Psoas muscle (tissue), 8 donors: Measurements from ENCODE around the gene DAZAP2. TPM values are rescaled to one million over a fixed set of nuclear protein-coding genes. Genes with fewer than 3 reads are reported as not detected.
A peak's percentile ranks its signal among the peaks of the same experiment; 100 is the strongest.

Source experiments
- ATAC-seq, 4 donors: fragments of 200-7000 bp; cut with Tn5 transposase; one replicate each; pipeline ENCODE4 v1.9.1; 2020; ENCODE audit warnings: moderate library complexity in 3 of 4, mild to moderate bottlenecking in 2 of 4
- DNase-seq, 2 donors: peaks; one replicate each; pipeline ENCODE4 v3.0.0-alpha.2; 2020
- H3K27ac ChIP-seq: fragments of 200-600 bp; one replicate; pipeline ENCODE4 v1.8.0; 2022
- H3K27me3 ChIP-seq, 3 donors: fragments of 200-600 bp in 1 of 3; one replicate each; pipeline versions ENCODE4 v1.6.1 to v1.8.0; 2013 to 2022; ENCODE audit warnings: low read length in 2 of 3, mild to moderate bottlenecking in 2 of 3, moderate library complexity in 1 of 3; ENCODE audit not compliant: insufficient read depth in 3 of 3
- H3K36me3 ChIP-seq, 2 donors: fragments of 200-600 bp in 1 of 2; one replicate each; pipeline versions ENCODE4 v1.6.1 to v1.8.0; 2013 to 2022; ENCODE audit warnings: low read depth in 1 of 2, mild to moderate bottlenecking in 1 of 2, moderate library complexity in 1 of 2; ENCODE audit not compliant: insufficient read depth in 1 of 2
- H3K4me1 ChIP-seq: fragments of 200-600 bp; one replicate; pipeline ENCODE4 v1.8.0; 2022
- H3K4me3 ChIP-seq: fragments of 200-600 bp; one replicate; pipeline ENCODE4 v1.8.0; 2022; ENCODE audit warnings: mild to moderate bottlenecking
- H3K9me3 ChIP-seq: fragments of 200-600 bp; one replicate; pipeline ENCODE4 v1.8.0; 2022
- CTCF ChIP-seq: fragments of 200-600 bp; IDR thresholded peaks from one replicate; pipeline ENCODE4 v1.8.0; 2022; ENCODE audit warnings: antibody characterized with exemption
- WGBS, 3 donors: extraction: QIAGEN DNeasy Blood & Tissue Kit; methylation state at CpG; one replicate each; pipeline versions ENCODE4 v1.1.6 to v1.1.7; 2013; 5-methylcytosine and 5-hydroxymethylcytosine counted together
- intact Hi-C, 2 donors: fragments of 100-400 bp; cut with DNase I; formaldehyde crosslinking; loops; one replicate each; pipeline versions ENCODE4 v1.11.0 to v1.14.2; 2022
- long read RNA-seq, 2 donors: library from polyadenylated mRNA; unstranded; transcript quantifications; one replicate each; pipeline ENCODE4 v2.0.0, GENCODE V29; 2021
- polyA plus RNA-seq, 3 donors: library from polyadenylated mRNA; stranded (reverse); fragments of 200-250 nt; gene quantifications; one replicate each; pipeline ENCODE4 v1.2.3, GENCODE V29; 2013
- total RNA-seq, 4 donors: library from RNA; stranded (reverse); fragmentation: NEBNext Ultra II Directional in 2 of 4; extraction: Animal tissue kit (Norgen Biotek cat#: 25700) in 2 of 4; gene quantifications; one replicate each; pipeline versions ENCODE4 v1.2.1 to v1.2.4, GENCODE V29; 2021 to 2023
- donor health status: healthy with polysubstance abuse.
- donor health status: DM: no; HTN: no; CAD: no; lungs with moderate emphysema.
- donor health status: Bipolar disorder and iron deficiency.
- donor health status: healthy.
- donor health status: DM: yes; HTN: yes; CAD: no.
- donor health status: DM: no; HTN: no; CAD: no.
- donor health status: DM: no; HTN: no; CAD: no.
- donor health status: DM: yes; HTN: yes; CAD: no.

DAZAP2 gene
- total RNA-seq (100 to 1,000 TPM in 2 of 4 donors, 10 to 100 TPM in 2; 62.4 to 157 (median 105) TPM), polyA plus RNA-seq (100 to 1,000 TPM; 149 to 217 (median 199) TPM)
- long read RNA-seq, donor 1, transcript DAZAP2-201 (4 exons, 2,598 nt), result major isoform, 34 of 40 reads
- long read RNA-seq, donor 1, partial matches to known transcripts, result 0 of 40 reads
- long read RNA-seq, donor 1, other reads (novel, unspliced or antisense), result 5 of 40 reads
- long read RNA-seq, donor 2, transcript DAZAP2-214 (2 exons, 3,664 nt), result minor isoform, 7 of 172 reads
- long read RNA-seq, donor 2, transcript DAZAP2-201 (4 exons, 2,598 nt), result major isoform, 150 of 172 reads
- long read RNA-seq, donor 2, partial matches to known transcripts, result 0 of 172 reads
- long read RNA-seq, donor 2, other reads (novel, unspliced or antisense), result 9 of 172 reads

- DNase-seq (peak; percentile 95 to 98), ATAC-seq (peak; percentile 98 to 99 (median 98))
- WGBS, 3 donors, result 0% methylated on average over 64 to 70 of the region's 70 CpGs
- Histone ChIP-seq H3K4me3 (peak within 1 kb of the TSS; percentile 100), H3K27me3 (no peaks in the 10 kb centered on the region), H3K9me3 (no peaks in the 10 kb centered on the region), H3K36me3 (peaks cover 5 to 39% of the 10 kb centered on the region in 2 donors), H3K27ac (peak within 1 kb of the TSS; percentile 100), H3K4me1 (peaks cover 27% of the 10 kb centered on the region)
- peak; percentile 28 for TF ChIP-seq CTCF
- intact Hi-C loops, result loop anchor here (1.0 to 10.0 kb wide), 4 partner anchors 20 to 474 kb away; partner anchors contain the start of genes POU6F1 (in 2 of the 2), ATF1 (in 1 of the 2) and CSRNP2 (in 1 of the 2)
Observed at GRCh38 chr12:51238510-51239334, at the start of gene DAZAP2. Gene DAZAP2, plus strand, starts transcription at chr12:51238826. Its CDS starts 82 bp downstream, at chr12:51238908.

GRCh38 chr12:51189790-51190355 lies 48.8 kb upstream of the DAZAP2 start:
- Histone ChIP-seq H3K36me3 (peaks cover 0 to 52% of the 10 kb centered on the region in 2 donors), H3K9me3 (no peaks in the 10 kb centered on the region), H3K4me3 (no peak overlapping the region), H3K4me1 (peaks cover 7% of the 10 kb centered on the region), H3K27me3 (no peaks in the 10 kb centered on the region), H3K27ac (no peak overlapping the region)
- WGBS, 3 donors, result 71 to 84% (median 77%) methylated on average over 14 of the region's 14 CpGs
- intact Hi-C loops, result loop anchor here in 1 of 2 donors (2.0 kb wide), 1 partner anchor 25 kb away; no protein-coding TSS in a partner anchor
- no peak for TF ChIP-seq CTCF
- no peak for ATAC-seq
- DNase-seq, result no peak

GRCh38 chr12:51190820-51191219 lies 47.8 kb upstream of the DAZAP2 start:
- peaks cover 0 to 56% of the 10 kb centered on the region in 2 donors for H3K36me3 ChIP-seq
- H3K27me3 ChIP-seq, result no peaks in the 10 kb centered on the region
- 64 to 73% (median 66%) methylated on average over 4 of the region's 4 CpGs for whole genome bisulfite sequencing, 3 donors
- peak; percentile 45 to 59 (median 56) for ATAC-seq
- no peak for DNase-seq
- H3K9me3 ChIP-seq, result no peaks in the 10 kb centered on the region
- no peak for TF ChIP-seq CTCF
- peaks cover 7% of the 10 kb centered on the region for H3K4me1 ChIP-seq
- H3K4me3 ChIP-seq, result no peak overlapping the region
- intact Hi-C loops, result no loop called here
- peak overlapping the region; percentile 16 for H3K27ac ChIP-seq

- Histone ChIP-seq H3K4me3 (no peak overlapping the region), H3K27me3 (no peaks in the 10 kb centered on the region), H3K36me3 (peaks cover 0 to 63% of the 10 kb centered on the region in 2 donors), H3K27ac (peak overlapping the region; percentile 16), H3K9me3 (no peaks in the 10 kb centered on the region), H3K4me1 (peaks cover 7% of the 10 kb centered on the region)
- TF ChIP-seq CTCF, result no peak
- ATAC-seq (no peak), DNase-seq (no peak)
- WGBS, 3 donors, result 78 to 95% (median 83%) methylated on average over 12 of the region's 12 CpGs
- intact Hi-C loops, result no loop called here
Observed at GRCh38 chr12:51191516-51192283, 46.9 kb upstream of the DAZAP2 start.
